ENCODE measurements around the gene TPI1.
A peak's percentile ranks its signal among the peaks of the same experiment; 100 is the strongest.

The TPI1 gene

GRCh38 chr12:6914947-6915788, 47.8 kb downstream of the TPI1 start:
- Histone ChIP-seq H3K9me3 (ENCODE audit: control insufficient read depth, insufficient read depth, low read length) (no peaks in the 10 kb centered on the region), H3K27me3 (ENCODE audit: control insufficient read depth, insufficient read depth, low read length) (peaks cover 6% of the 10 kb centered on the region), H3K4me1 (ENCODE audit: control insufficient read depth, insufficient read depth, low read length) (peaks cover 12% of the 10 kb centered on the region), H3K36me3 (ENCODE audit: control insufficient read depth, insufficient read depth, low read length) (peaks cover 38% of the 10 kb centered on the region), H3K9ac (ENCODE audit: low read depth, low read length) (no peak overlapping the region), H3K27ac (ENCODE audit: low read depth, low read length) (peak overlapping the region; percentile 10), H3K4me3 (ENCODE audit: low read depth, low read length) (peak overlapping the region; percentile 73)

GRCh38 chr12:6915789-6916285, 48.5 kb downstream of the TPI1 start:
- Histone ChIP-seq H3K27ac (ENCODE audit: low read depth, low read length) (no peak overlapping the region), H3K4me1 (ENCODE audit: control insufficient read depth, insufficient read depth, low read length) (peaks cover 12% of the 10 kb centered on the region), H3K9me3 (ENCODE audit: control insufficient read depth, insufficient read depth, low read length) (no peaks in the 10 kb centered on the region), H3K27me3 (ENCODE audit: control insufficient read depth, insufficient read depth, low read length) (peaks cover 6% of the 10 kb centered on the region), H3K36me3 (ENCODE audit: control insufficient read depth, insufficient read depth, low read length) (peaks cover 41% of the 10 kb centered on the region), H3K9ac (ENCODE audit: low read depth, low read length) (no peak overlapping the region), H3K4me3 (ENCODE audit: low read depth, low read length) (peak overlapping the region; percentile 73; the same call in 1 of the 2 replicates)

- H3K27ac ChIP-seq (ENCODE audit: low read depth, low read length) = no peak overlapping the region
- H3K36me3 ChIP-seq (ENCODE audit: control insufficient read depth, insufficient read depth, low read length) = peaks cover 48% of the 10 kb centered on the region
- H3K4me3 ChIP-seq (ENCODE audit: low read depth, low read length) = no peak overlapping the region
Measured at GRCh38 chr12:6916426-6917200, 49.3 kb downstream of the TPI1 start.

GRCh38 chr12:6917491-6918231, 50.3 kb downstream of the TPI1 start:
- no peaks in the 10 kb centered on the region for H3K9me3 ChIP-seq (ENCODE audit: control insufficient read depth, insufficient read depth, low read length)
- H3K27me3 ChIP-seq (ENCODE audit: control insufficient read depth, insufficient read depth, low read length) = peaks cover 3% of the 10 kb centered on the region; the same call in 1 of the 2 replicates
- H3K9ac ChIP-seq (ENCODE audit: low read depth, low read length) = no peak overlapping the region
- peaks cover 59% of the 10 kb centered on the region for H3K36me3 ChIP-seq (ENCODE audit: control insufficient read depth, insufficient read depth, low read length)
- no peak overlapping the region for H3K4me3 ChIP-seq (ENCODE audit: low read depth, low read length)
- H3K4me1 ChIP-seq (ENCODE audit: control insufficient read depth, insufficient read depth, low read length) = peaks cover 12% of the 10 kb centered on the region
- no peak overlapping the region for H3K27ac ChIP-seq (ENCODE audit: low read depth, low read length)

More at GRCh38 chr12:6916426-6917200, 49.3 kb downstream of the TPI1 start:
- peaks cover 12% of the 10 kb centered on the region for H3K4me1 ChIP-seq (ENCODE audit: control insufficient read depth, insufficient read depth, low read length)
- peaks cover 6% of the 10 kb centered on the region for H3K27me3 ChIP-seq (ENCODE audit: control insufficient read depth, insufficient read depth, low read length)
- H3K9me3 ChIP-seq (ENCODE audit: control insufficient read depth, insufficient read depth, low read length) = no peaks in the 10 kb centered on the region
- H3K9ac ChIP-seq (ENCODE audit: low read depth, low read length) = no peak overlapping the region

- no peak overlapping the region for H3K9ac ChIP-seq (ENCODE audit: low read depth, low read length)
- no peak overlapping the region for H3K27ac ChIP-seq (ENCODE audit: low read depth, low read length)
- H3K9me3 ChIP-seq (ENCODE audit: control insufficient read depth, insufficient read depth, low read length) = no peaks in the 10 kb centered on the region
- H3K4me1 ChIP-seq (ENCODE audit: control insufficient read depth, insufficient read depth, low read length) = peaks cover 10% of the 10 kb centered on the region
- H3K4me3 ChIP-seq (ENCODE audit: low read depth, low read length) = no peak overlapping the region
- no peaks in the 10 kb centered on the region for H3K27me3 ChIP-seq (ENCODE audit: control insufficient read depth, insufficient read depth, low read length)
- H3K36me3 ChIP-seq (ENCODE audit: control insufficient read depth, insufficient read depth, low read length) = peaks cover 70% of the 10 kb centered on the region
Measured at GRCh38 chr12:6919588-6919987, 52.3 kb downstream of the TPI1 start.

Measured in HUES48 (cell line).